ENCODE results near the gene PAF1.
A peak's percentile ranks its signal among the peaks of the same experiment; 100 is the strongest.

The PAF1 gene

DNA sequence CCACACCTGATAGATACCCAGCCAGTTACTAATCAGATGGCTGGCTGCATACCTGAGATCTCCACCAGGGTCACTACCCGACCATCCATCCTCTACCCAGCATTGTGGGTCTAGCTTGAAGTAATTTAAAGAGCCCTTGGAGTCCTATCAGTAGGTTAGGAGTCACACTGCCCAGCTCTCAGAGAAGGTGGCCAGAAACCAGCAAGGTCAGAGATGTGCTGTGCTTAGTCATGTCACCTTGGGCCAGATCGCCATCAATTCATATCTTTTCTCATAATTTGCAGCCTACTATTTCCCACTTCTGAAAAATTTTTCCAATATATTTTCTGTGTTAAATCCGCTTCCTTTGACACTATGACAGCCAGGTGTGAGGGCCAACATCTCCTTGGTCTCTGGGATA is 34.8 kb downstream of the PAF1 start:
- Histone ChIP-seq H3K9me3 (ENCODE audit: insufficient read depth, low read depth, low read length) (no peaks in the 10 kb centered on the region), H2BK5ac (ENCODE audit: low read depth, low read length, poor library complexity) (no peak overlapping the region), H3K36me3 (ENCODE audit: control insufficient read depth in 1 of 2, insufficient read depth in 2 of 2, low read length in 2 of 2) (peaks cover 45 to 69% of the 10 kb centered on the region in 2 experiments), H4K12ac (ENCODE audit: low read depth, low read length) (no peak overlapping the region), H3K27ac (ENCODE audit: low read depth, low read length) (no peak overlapping the region), H2AK5ac (ENCODE audit: low read length) (no peak overlapping the region), H3K27me3 (ENCODE audit: insufficient read depth, low read length) (no peaks in the 10 kb centered on the region), H3K18ac (ENCODE audit: low read length) (no peak overlapping the region), H4K91ac (ENCODE audit: low read depth, low read length) (no peak overlapping the region), H3K4ac (ENCODE audit: low read depth, low read length) (no peak overlapping the region), H3K4me1 (ENCODE audit: control insufficient read depth in 1 of 2, insufficient read depth in 2 of 2, low read length in 2 of 2) (no peaks in the 10 kb centered on the region), H4K8ac (ENCODE audit: low read depth, low read length) (no peak overlapping the region), H3K9ac (ENCODE audit: low read length) (no peak overlapping the region), H2BK120ac (ENCODE audit: insufficient read depth, low read length, poor library complexity) (no peak overlapping the region), H3K14ac (ENCODE audit: low read length) (no peak overlapping the region), H3K4me2 (ENCODE audit: low read length) (no peak overlapping the region), H3K23ac (ENCODE audit: low read length) (no peak overlapping the region), H3K79me1 (ENCODE audit: low read length) (no peaks in the 10 kb centered on the region), H2AFZ (ENCODE audit: insufficient read depth, low read length, poor library complexity) (no peak overlapping the region), H3K79me2 (ENCODE audit: control insufficient read depth, insufficient read depth, low read length, poor library complexity) (no peaks in the 10 kb centered on the region), H3K4me3 (ENCODE audit: low read depth, low read length) (no peak overlapping the region), H2BK12ac (ENCODE audit: low read length) (no peak overlapping the region)
- WGBS (ENCODE audit: extremely low coverage, insufficient coverage, insufficient read length) = no CpG with 5 or more reads among the region's 3 CpGs
- no peak for DNase-seq

DNA sequence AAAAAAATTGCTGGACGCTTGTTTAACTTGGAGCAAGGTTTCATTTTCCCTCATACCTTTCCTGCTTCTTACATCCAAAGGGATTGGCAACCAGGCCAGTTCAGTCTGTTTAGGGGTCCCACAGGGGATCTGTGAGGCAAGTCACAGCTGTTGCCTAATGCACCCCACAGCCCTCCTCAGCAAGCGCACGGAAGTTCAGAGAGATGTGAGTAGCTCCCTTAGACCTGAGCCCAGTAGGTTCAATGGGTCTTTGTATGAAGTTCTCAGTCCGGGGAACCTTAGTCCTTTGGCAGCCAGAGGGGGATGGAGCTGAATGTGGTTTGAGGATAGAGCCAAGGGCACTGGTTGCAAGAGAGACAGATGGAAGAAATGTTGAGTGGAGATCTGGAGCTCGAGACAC is 35.7 kb downstream of the PAF1 start:
- no CpG with 5 or more reads among the region's 5 CpGs for WGBS (ENCODE audit: extremely low coverage, insufficient coverage, insufficient read length)
- no peak overlapping the region for H4K8ac ChIP-seq (ENCODE audit: low read depth, low read length)
- H3K23ac ChIP-seq (ENCODE audit: low read length) = no peak overlapping the region
- H3K9ac ChIP-seq (ENCODE audit: low read length) = no peak overlapping the region
- H2BK120ac ChIP-seq (ENCODE audit: insufficient read depth, low read length, poor library complexity) = no peak overlapping the region
- H3K79me1 ChIP-seq (ENCODE audit: low read length) = no peaks in the 10 kb centered on the region
- H2AFZ ChIP-seq (ENCODE audit: insufficient read depth, low read length, poor library complexity) = no peak overlapping the region
- no peak overlapping the region for H2BK5ac ChIP-seq (ENCODE audit: low read depth, low read length, poor library complexity)
- no peak overlapping the region for H2BK12ac ChIP-seq (ENCODE audit: low read length)
- H3K4me1 ChIP-seq (ENCODE audit: control insufficient read depth in 1 of 2, insufficient read depth in 2 of 2, low read length in 2 of 2) = no peaks in the 10 kb centered on the region
- peak overlapping the region; percentile 48 for H4K12ac ChIP-seq (ENCODE audit: low read depth, low read length)
- no peak overlapping the region for H3K14ac ChIP-seq (ENCODE audit: low read length)
- no peaks in the 10 kb centered on the region for H3K9me3 ChIP-seq (ENCODE audit: insufficient read depth, low read depth, low read length)
- no peak overlapping the region for H4K91ac ChIP-seq (ENCODE audit: low read depth, low read length)
- H3K4ac ChIP-seq (ENCODE audit: low read depth, low read length) = no peak overlapping the region
- H3K27ac ChIP-seq (ENCODE audit: low read depth, low read length) = no peak overlapping the region
- no peak overlapping the region for H3K4me2 ChIP-seq (ENCODE audit: low read length)
- no peaks in the 10 kb centered on the region for H3K79me2 ChIP-seq (ENCODE audit: control insufficient read depth, insufficient read depth, low read length, poor library complexity)
- H3K18ac ChIP-seq (ENCODE audit: low read length) = no peak overlapping the region
- peaks cover 42 to 64% of the 10 kb centered on the region in 2 experiments for H3K36me3 ChIP-seq (ENCODE audit: control insufficient read depth in 1 of 2, insufficient read depth in 2 of 2, low read length in 2 of 2)
- H2AK5ac ChIP-seq (ENCODE audit: low read length) = no peak overlapping the region
- no peak for DNase-seq
- no peak overlapping the region for H3K4me3 ChIP-seq (ENCODE audit: low read depth, low read length)
- no peaks in the 10 kb centered on the region for H3K27me3 ChIP-seq (ENCODE audit: insufficient read depth, low read length)

DNA sequence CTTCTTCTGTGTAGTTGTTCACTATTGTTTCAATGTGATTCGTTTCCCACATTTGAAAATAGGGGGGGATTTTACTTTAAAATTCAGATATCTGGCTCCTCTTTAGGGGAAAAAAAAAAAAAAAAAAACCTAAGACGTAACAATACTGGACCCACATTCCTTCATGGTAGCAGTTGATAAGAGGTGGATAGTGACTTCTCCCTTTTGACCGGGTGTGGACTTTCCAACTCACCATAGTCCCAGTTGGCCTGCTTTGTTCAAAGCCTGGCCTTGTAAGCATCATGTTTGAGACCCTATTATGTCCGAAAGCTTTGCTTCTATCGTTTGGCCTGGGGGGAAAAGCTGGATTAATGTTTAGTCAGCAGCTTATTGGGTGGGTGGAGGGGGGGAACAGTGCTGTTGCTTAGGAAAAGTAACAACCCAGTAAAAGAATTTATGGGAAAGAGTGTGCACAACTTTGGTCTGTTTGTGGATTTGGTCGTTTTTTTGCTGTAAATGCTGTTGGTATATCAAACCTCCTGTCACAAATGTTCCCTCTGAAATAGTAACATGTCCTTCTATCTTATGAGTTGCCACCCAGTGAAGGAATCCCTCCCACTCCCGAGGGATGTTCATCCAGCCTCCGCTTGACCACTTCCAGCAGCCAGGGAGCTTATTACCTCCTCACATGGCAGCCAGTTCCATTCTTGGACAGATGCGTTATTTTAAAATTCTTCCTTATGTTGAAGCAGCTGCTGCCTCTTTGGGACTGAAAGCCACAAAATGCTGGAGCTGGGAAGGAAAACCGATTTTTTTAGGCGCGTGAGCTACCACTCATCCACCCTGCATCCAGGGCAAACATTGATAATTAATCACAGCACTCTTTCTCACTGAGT is 38.3 kb downstream of the PAF1 start:
- H4K91ac ChIP-seq (ENCODE audit: low read depth, low read length) = no peak overlapping the region
- H3K18ac ChIP-seq (ENCODE audit: low read length) = no peak overlapping the region
- H3K4ac ChIP-seq (ENCODE audit: low read depth, low read length) = no peak overlapping the region
- H3K23ac ChIP-seq (ENCODE audit: low read length) = no peak overlapping the region
- no peak overlapping the region for H4K12ac ChIP-seq (ENCODE audit: low read depth, low read length)
- H3K27ac ChIP-seq (ENCODE audit: low read depth, low read length) = no peak overlapping the region
- no CpG with 5 or more reads among the region's 12 CpGs for WGBS (ENCODE audit: extremely low coverage, insufficient coverage, insufficient read length)
- H2BK5ac ChIP-seq (ENCODE audit: low read depth, low read length, poor library complexity) = no peak overlapping the region
- H2AK5ac ChIP-seq (ENCODE audit: low read length) = no peak overlapping the region
- no peak overlapping the region for H3K14ac ChIP-seq (ENCODE audit: low read length)
- H3K79me2 ChIP-seq (ENCODE audit: control insufficient read depth, insufficient read depth, low read length, poor library complexity) = no peaks in the 10 kb centered on the region
- no peaks in the 10 kb centered on the region for H3K79me1 ChIP-seq (ENCODE audit: low read length)
- no peak overlapping the region for H2BK120ac ChIP-seq (ENCODE audit: insufficient read depth, low read length, poor library complexity)
- H3K4me2 ChIP-seq (ENCODE audit: low read length) = no peak overlapping the region
- H3K27me3 ChIP-seq (ENCODE audit: insufficient read depth, low read length) = no peaks in the 10 kb centered on the region
- H3K4me3 ChIP-seq (ENCODE audit: low read depth, low read length) = no peak overlapping the region
- H3K9ac ChIP-seq (ENCODE audit: low read length) = no peak overlapping the region
- no peak overlapping the region for H4K8ac ChIP-seq (ENCODE audit: low read depth, low read length)
- no peak overlapping the region for H2BK12ac ChIP-seq (ENCODE audit: low read length)
- no peaks in the 10 kb centered on the region for H3K9me3 ChIP-seq (ENCODE audit: insufficient read depth, low read depth, low read length)
- H2AFZ ChIP-seq (ENCODE audit: insufficient read depth, low read length, poor library complexity) = no peak overlapping the region
- H3K36me3 ChIP-seq (ENCODE audit: control insufficient read depth in 1 of 2, insufficient read depth in 2 of 2, low read length in 2 of 2) = peaks cover 31 to 53% of the 10 kb centered on the region in 2 experiments
- H3K4me1 ChIP-seq (ENCODE audit: control insufficient read depth in 1 of 2, insufficient read depth in 2 of 2, low read length in 2 of 2) = no peaks in the 10 kb centered on the region
- DNase-seq = no peak

DNA sequence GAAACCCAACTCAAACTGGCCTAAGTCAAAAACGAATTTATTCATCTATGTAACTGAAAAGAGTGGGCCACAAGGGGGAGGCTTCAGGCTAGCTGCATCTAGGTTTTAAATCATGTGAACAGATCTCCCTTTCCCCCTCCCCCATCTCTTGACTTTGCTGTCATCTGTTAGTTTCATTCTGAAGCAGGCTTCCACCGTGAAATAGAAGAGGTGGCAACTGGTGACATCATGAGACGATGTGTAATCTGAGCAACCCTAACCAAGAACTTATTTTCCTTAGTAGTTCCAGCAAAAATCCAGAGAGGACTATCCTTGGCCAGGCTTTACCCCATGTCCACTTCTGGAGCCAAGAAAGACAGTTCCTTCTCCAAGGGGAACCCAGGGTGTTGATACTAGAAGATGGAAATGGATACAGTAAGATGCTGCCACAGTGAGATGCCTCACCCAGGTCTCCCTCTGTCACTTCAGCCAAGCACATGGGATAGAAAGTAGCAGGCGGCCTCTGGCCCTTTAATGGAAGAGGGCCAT is 39.3 kb downstream of the PAF1 start:
- Histone ChIP-seq H2AFZ (ENCODE audit: insufficient read depth, low read length, poor library complexity) (no peak overlapping the region), H3K4ac (ENCODE audit: low read depth, low read length) (no peak overlapping the region), H3K4me2 (ENCODE audit: low read length) (no peak overlapping the region), H2BK120ac (ENCODE audit: insufficient read depth, low read length, poor library complexity) (no peak overlapping the region), H2AK5ac (ENCODE audit: low read length) (no peak overlapping the region), H3K27me3 (ENCODE audit: insufficient read depth, low read length) (no peaks in the 10 kb centered on the region), H3K23ac (ENCODE audit: low read length) (no peak overlapping the region), H3K9me3 (ENCODE audit: insufficient read depth, low read depth, low read length) (no peaks in the 10 kb centered on the region), H3K4me1 (ENCODE audit: control insufficient read depth in 1 of 2, insufficient read depth in 2 of 2, low read length in 2 of 2) (no peaks in the 10 kb centered on the region), H2BK12ac (ENCODE audit: low read length) (no peak overlapping the region), H4K91ac (ENCODE audit: low read depth, low read length) (no peak overlapping the region), H3K79me1 (ENCODE audit: low read length) (no peaks in the 10 kb centered on the region), H4K12ac (ENCODE audit: low read depth, low read length) (no peak overlapping the region), H2BK5ac (ENCODE audit: low read depth, low read length, poor library complexity) (no peak overlapping the region), H4K8ac (ENCODE audit: low read depth, low read length) (no peak overlapping the region), H3K79me2 (ENCODE audit: control insufficient read depth, insufficient read depth, low read length, poor library complexity) (no peaks in the 10 kb centered on the region), H3K36me3 (ENCODE audit: control insufficient read depth in 1 of 2, insufficient read depth in 2 of 2, low read length in 2 of 2) (peaks cover 23 to 48% of the 10 kb centered on the region in 2 experiments), H3K14ac (ENCODE audit: low read length) (no peak overlapping the region), H3K27ac (ENCODE audit: low read depth, low read length) (no peak overlapping the region), H3K18ac (ENCODE audit: low read length) (no peak overlapping the region), H3K9ac (ENCODE audit: low read length) (no peak overlapping the region), H3K4me3 (ENCODE audit: low read depth, low read length) (no peak overlapping the region)
- WGBS (ENCODE audit: extremely low coverage, insufficient coverage, insufficient read length) = no CpG with 5 or more reads among the region's 4 CpGs
- no peak for DNase-seq
